ENCODE results near the gene TREML1.
"Not testable (repeated sequence)": the region's sequence is repeated elsewhere in the genome, so short reads cannot be mapped to it uniquely, and the experiment has no call there.

TREML1 gene

GRCh38 chr6:41190791-41191190, 36.6 kb upstream of the TREML1 start:
- peaks cover 18% of the 10 kb centered on the region for H3K9me3 ChIP-seq (ENCODE audit: control insufficient read depth, insufficient read depth, low read depth, low read length)
- no peaks in the 10 kb centered on the region for H3K4me1 ChIP-seq (ENCODE audit: control insufficient read depth, insufficient read depth, low read length)
- H3K36me3 ChIP-seq (ENCODE audit: control insufficient read depth, insufficient read depth, low read length), result no peaks in the 10 kb centered on the region
- peaks cover 11% of the 10 kb centered on the region; the same call in 1 of the 2 replicates for H3K27me3 ChIP-seq (ENCODE audit: control insufficient read depth, insufficient read depth, low read length)
- no peak overlapping the region for H3K4me3 ChIP-seq (ENCODE audit: low read depth, low read length)
- no peak overlapping the region for H3K9ac ChIP-seq (ENCODE audit: low read length)
- no peak overlapping the region for H3K27ac ChIP-seq (ENCODE audit: low read depth, low read length)

GRCh38 chr6:41189967-41190366, 35.8 kb upstream of the TREML1 start:
- Histone ChIP-seq H3K27me3 (ENCODE audit: control insufficient read depth, insufficient read depth, low read length) (peaks cover 4% of the 10 kb centered on the region; the same call in 1 of the 2 replicates), H3K4me3 (ENCODE audit: low read depth, low read length) (no peak overlapping the region), H3K27ac (ENCODE audit: low read depth, low read length) (no peak overlapping the region), H3K36me3 (ENCODE audit: control insufficient read depth, insufficient read depth, low read length) (no peaks in the 10 kb centered on the region), H3K4me1 (ENCODE audit: control insufficient read depth, insufficient read depth, low read length) (no peaks in the 10 kb centered on the region), H3K9ac (ENCODE audit: low read length) (no peak overlapping the region), H3K9me3 (ENCODE audit: control insufficient read depth, insufficient read depth, low read depth, low read length) (peaks cover 18% of the 10 kb centered on the region)

GRCh38 chr6:41189046-41189445, 34.9 kb upstream of the TREML1 start:
- not testable (repeated sequence) for H3K27ac ChIP-seq (ENCODE audit: low read depth, low read length); H3K27me3 ChIP-seq (ENCODE audit: control insufficient read depth, insufficient read depth, low read length); H3K4me3 ChIP-seq (ENCODE audit: low read depth, low read length); H3K4me1 ChIP-seq (ENCODE audit: control insufficient read depth, insufficient read depth, low read length); H3K36me3 ChIP-seq (ENCODE audit: control insufficient read depth, insufficient read depth, low read length); H3K9ac ChIP-seq (ENCODE audit: low read length)
- H3K9me3 ChIP-seq (ENCODE audit: control insufficient read depth, insufficient read depth, low read depth, low read length), result peaks cover 18% of the 10 kb centered on the region

GRCh38 chr6:41187924-41188886, 34.1 kb upstream of the TREML1 start:
- no peak overlapping the region for H3K9ac ChIP-seq (ENCODE audit: low read length)
- no peaks in the 10 kb centered on the region; the same call in 1 of the 2 replicates for H3K27me3 ChIP-seq (ENCODE audit: control insufficient read depth, insufficient read depth, low read length)
- H3K4me3 ChIP-seq (ENCODE audit: low read depth, low read length), result no peak overlapping the region
- no peak overlapping the region for H3K27ac ChIP-seq (ENCODE audit: low read depth, low read length)
- no peaks in the 10 kb centered on the region for H3K36me3 ChIP-seq (ENCODE audit: control insufficient read depth, insufficient read depth, low read length)
- peaks cover 18% of the 10 kb centered on the region for H3K9me3 ChIP-seq (ENCODE audit: control insufficient read depth, insufficient read depth, low read depth, low read length)
- no peaks in the 10 kb centered on the region for H3K4me1 ChIP-seq (ENCODE audit: control insufficient read depth, insufficient read depth, low read length)

GRCh38 chr6:41186031-41186562, 31.9 kb upstream of the TREML1 start:
- Histone ChIP-seq H3K27me3 (ENCODE audit: control insufficient read depth, insufficient read depth, low read length) (no peaks in the 10 kb centered on the region), H3K4me1 (ENCODE audit: control insufficient read depth, insufficient read depth, low read length) (0 out of 2 replicates have a peak, but pooled peaks cover 4% of the 10 kb centered on the region), H3K9me3 (ENCODE audit: control insufficient read depth, insufficient read depth, low read depth, low read length) (peaks cover 18% of the 10 kb centered on the region), H3K4me3 (ENCODE audit: low read depth, low read length) (no peak overlapping the region), H3K36me3 (ENCODE audit: control insufficient read depth, insufficient read depth, low read length) (no peaks in the 10 kb centered on the region), H3K9ac (ENCODE audit: low read length) (no peak overlapping the region), H3K27ac (ENCODE audit: low read depth, low read length) (no peak overlapping the region)

- Histone ChIP-seq H3K27me3 (ENCODE audit: control insufficient read depth, insufficient read depth, low read length) (no peaks in the 10 kb centered on the region), H3K9ac (ENCODE audit: low read length) (no peak overlapping the region), H3K4me3 (ENCODE audit: low read depth, low read length) (no peak overlapping the region), H3K4me1 (ENCODE audit: control insufficient read depth, insufficient read depth, low read length) (0 out of 2 replicates have a peak, but pooled peaks cover 4% of the 10 kb centered on the region), H3K9me3 (ENCODE audit: control insufficient read depth, insufficient read depth, low read depth, low read length) (peaks cover 7% of the 10 kb centered on the region), H3K36me3 (ENCODE audit: control insufficient read depth, insufficient read depth, low read length) (no peaks in the 10 kb centered on the region), H3K27ac (ENCODE audit: low read depth, low read length) (no peak overlapping the region)
Observed at GRCh38 chr6:41184761-41185160, 30.6 kb upstream of the TREML1 start.

- no peaks in the 10 kb centered on the region for H3K27me3 ChIP-seq (ENCODE audit: control insufficient read depth, insufficient read depth, low read length)
- no peak overlapping the region for H3K9ac ChIP-seq (ENCODE audit: low read length)
- H3K9me3 ChIP-seq (ENCODE audit: control insufficient read depth, insufficient read depth, low read depth, low read length), result no peaks in the 10 kb centered on the region
- no peaks in the 10 kb centered on the region for H3K36me3 ChIP-seq (ENCODE audit: control insufficient read depth, insufficient read depth, low read length)
- no peak overlapping the region for H3K4me3 ChIP-seq (ENCODE audit: low read depth, low read length)
- no peak overlapping the region for H3K27ac ChIP-seq (ENCODE audit: low read depth, low read length)
- H3K4me1 ChIP-seq (ENCODE audit: control insufficient read depth, insufficient read depth, low read length), result 0 out of 2 replicates have a peak, but pooled peaks cover 4% of the 10 kb centered on the region
Observed at GRCh38 chr6:41182069-41183034, 28.2 kb upstream of the TREML1 start.

- H3K9me3 ChIP-seq (ENCODE audit: control insufficient read depth, insufficient read depth, low read depth, low read length), result no peaks in the 10 kb centered on the region
- no peak overlapping the region for H3K9ac ChIP-seq (ENCODE audit: low read length)
- H3K36me3 ChIP-seq (ENCODE audit: control insufficient read depth, insufficient read depth, low read length), result no peaks in the 10 kb centered on the region
- no peak overlapping the region for H3K27ac ChIP-seq (ENCODE audit: low read depth, low read length)
- no peaks in the 10 kb centered on the region for H3K27me3 ChIP-seq (ENCODE audit: control insufficient read depth, insufficient read depth, low read length)
- 0 out of 2 replicates have a peak, but pooled peaks cover 4% of the 10 kb centered on the region for H3K4me1 ChIP-seq (ENCODE audit: control insufficient read depth, insufficient read depth, low read length)
- H3K4me3 ChIP-seq (ENCODE audit: low read depth, low read length), result no peak overlapping the region
Observed at GRCh38 chr6:41181566-41181965, 27.4 kb upstream of the TREML1 start.

GRCh38 chr6:41179163-41179562, 25.0 kb upstream of the TREML1 start:
- H3K4me3 ChIP-seq (ENCODE audit: low read depth, low read length), result no peak overlapping the region
- 0 out of 2 replicates have a peak, but pooled peaks cover 4% of the 10 kb centered on the region for H3K4me1 ChIP-seq (ENCODE audit: control insufficient read depth, insufficient read depth, low read length)
- no peaks in the 10 kb centered on the region; the same call in 1 of the 2 replicates for H3K27me3 ChIP-seq (ENCODE audit: control insufficient read depth, insufficient read depth, low read length)
- no peak overlapping the region for H3K27ac ChIP-seq (ENCODE audit: low read depth, low read length)
- no peaks in the 10 kb centered on the region for H3K9me3 ChIP-seq (ENCODE audit: control insufficient read depth, insufficient read depth, low read depth, low read length)
- H3K36me3 ChIP-seq (ENCODE audit: control insufficient read depth, insufficient read depth, low read length), result no peaks in the 10 kb centered on the region
- no peak overlapping the region for H3K9ac ChIP-seq (ENCODE audit: low read length)

GRCh38 chr6:41177695-41178094, 23.5 kb upstream of the TREML1 start:
- H3K27ac ChIP-seq (ENCODE audit: low read depth, low read length), result no peak overlapping the region
- H3K27me3 ChIP-seq (ENCODE audit: control insufficient read depth, insufficient read depth, low read length), result no peaks in the 10 kb centered on the region; the same call in 1 of the 2 replicates
- H3K4me3 ChIP-seq (ENCODE audit: low read depth, low read length), result no peak overlapping the region
- H3K9ac ChIP-seq (ENCODE audit: low read length), result no peak overlapping the region
- no peaks in the 10 kb centered on the region for H3K36me3 ChIP-seq (ENCODE audit: control insufficient read depth, insufficient read depth, low read length)
- no peaks in the 10 kb centered on the region for H3K9me3 ChIP-seq (ENCODE audit: control insufficient read depth, insufficient read depth, low read depth, low read length)
- 0 out of 2 replicates have a peak, but pooled peaks cover 4% of the 10 kb centered on the region for H3K4me1 ChIP-seq (ENCODE audit: control insufficient read depth, insufficient read depth, low read length)
